22Rv1 (cell line): Measurements from ENCODE around the gene MSS51.

ENCODE experiments used
- CTCF ChIP-seq: fragments of 450-650 bp; IDR thresholded peaks from 2 replicates; pipeline ENCODE4 v1.5.1; 2017; ENCODE audit warnings: mild to moderate bottlenecking
- ZFX ChIP-seq: fragments of 450-650 bp; IDR thresholded peaks from 2 replicates; pipeline ENCODE4 v1.6.1; 2017; ENCODE audit warnings: antibody characterized with exemption, borderline replicate concordance

DNA sequence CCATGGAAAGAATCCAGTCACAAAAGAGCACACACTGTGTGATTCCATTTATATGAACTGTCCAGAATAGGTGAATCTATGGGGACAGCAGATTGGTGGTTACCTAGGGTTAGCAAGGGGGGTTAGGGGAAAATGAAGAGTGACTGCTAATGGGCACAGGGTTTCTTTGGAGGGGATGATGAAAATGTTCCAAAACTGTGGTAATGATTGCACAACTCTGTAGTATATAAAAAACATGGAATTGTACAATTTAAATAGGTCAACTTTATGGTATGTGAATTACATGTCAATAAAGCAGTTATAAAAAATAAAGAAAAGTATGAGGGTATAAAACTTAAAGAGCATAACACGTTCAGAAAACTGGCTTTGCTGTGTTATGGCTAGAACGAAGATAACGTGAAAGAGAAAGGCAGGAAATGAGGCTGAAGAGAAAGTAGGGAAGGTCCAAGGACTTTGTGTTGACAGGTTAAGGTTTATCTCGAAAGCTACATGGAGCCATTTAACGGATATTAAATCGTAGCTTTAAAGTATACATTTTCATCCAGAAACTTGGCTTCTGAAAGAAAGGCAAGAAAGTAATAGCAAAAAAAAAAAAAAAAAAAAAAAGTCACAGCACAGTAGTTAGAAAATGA is 26.4 kb upstream of the MSS51 start:
- TF ChIP-seq CTCF (no peak), ZFX (no peak)
